Effector memory CD4-positive, alpha-beta T cell (primary cell): ENCODE results near the gene HIP1.
A peak's percentile ranks its signal among the peaks of the same experiment; 100 is the strongest.

Source experiments
- DNase-seq, 3 donors: peaks; one replicate each; pipeline ENCODE4 v3.0.0-alpha.2; 2020
- H3K27ac ChIP-seq: 2 replicates; pipeline ENCODE4 v1.7.0; 2013; ENCODE audit warnings: mild to moderate bottlenecking, low read length, moderate library complexity; ENCODE audit not compliant: insufficient read depth, poor library complexity, severe bottlenecking
- H3K27me3 ChIP-seq: replicated peaks from 2 replicates; pipeline ENCODE4 v1.7.0; 2013; ENCODE audit warnings: mild to moderate bottlenecking, low read length; ENCODE audit not compliant: insufficient read depth, control insufficient read depth, poor library complexity, severe bottlenecking
- H3K36me3 ChIP-seq: 2 replicates; pipeline ENCODE4 v1.7.0; 2013; ENCODE audit warnings: mild to moderate bottlenecking, low read length, moderate library complexity; ENCODE audit not compliant: control insufficient read depth, insufficient read depth
- H3K4me1 ChIP-seq: 2 replicates; pipeline ENCODE4 v1.7.0; 2013; ENCODE audit warnings: low read length, mild to moderate bottlenecking; ENCODE audit not compliant: control insufficient read depth, insufficient read depth, poor library complexity, severe bottlenecking
- H3K4me3 ChIP-seq: 2 replicates; pipeline ENCODE4 v1.7.0; 2013; ENCODE audit warnings: low read length, low read depth, mild to moderate bottlenecking; ENCODE audit not compliant: insufficient read depth, poor library complexity, severe bottlenecking
- H3K9me3 ChIP-seq: 2 replicates; pipeline ENCODE4 v1.7.0; 2013; ENCODE audit warnings: mild to moderate bottlenecking, low read length, moderate library complexity; ENCODE audit not compliant: control insufficient read depth

HIP1 gene

DNA sequence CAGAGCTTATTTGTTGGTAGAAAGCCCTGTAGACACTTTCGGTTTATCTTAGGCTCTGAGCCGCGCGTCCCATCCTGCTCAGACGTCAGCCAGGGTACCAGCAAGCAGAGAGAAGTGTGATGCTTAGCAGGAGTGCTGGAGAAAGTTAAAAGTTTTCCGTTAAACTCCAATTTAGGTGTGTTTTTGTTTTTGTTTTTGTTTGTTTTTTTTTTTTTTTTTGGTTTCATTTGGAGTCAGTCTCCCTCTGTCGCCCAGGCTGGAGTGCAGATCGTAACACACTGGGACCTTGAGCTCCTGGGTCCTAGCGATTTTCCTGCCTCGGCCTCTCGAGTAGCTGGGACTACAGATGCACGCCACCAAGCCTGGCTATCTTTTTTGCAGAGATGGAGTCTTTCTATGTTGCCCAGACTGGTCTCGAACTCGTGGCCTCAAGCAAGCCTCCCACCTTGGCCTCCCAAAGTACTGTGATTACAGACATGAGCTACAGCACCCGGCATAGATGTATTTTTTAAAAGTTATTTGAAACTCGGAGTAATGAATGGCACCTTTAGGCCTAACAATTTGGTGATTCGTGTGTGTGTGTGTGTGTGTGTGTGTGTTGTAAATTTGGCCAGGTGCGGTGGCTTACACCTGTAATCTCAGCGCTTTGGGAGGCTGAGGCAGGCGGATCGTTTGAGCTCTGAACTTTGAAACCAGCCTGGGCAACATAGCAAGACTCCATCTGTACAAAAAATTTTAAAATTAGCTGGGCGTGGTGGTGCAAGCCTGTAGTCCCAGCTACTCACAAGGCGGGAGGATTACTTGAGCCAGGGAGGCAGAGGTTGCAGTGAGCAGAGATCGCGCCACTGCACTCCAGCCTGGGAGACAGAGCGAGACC, 1.3 kb upstream of the HIP1 start:
- Histone ChIP-seq H3K4me1 (peaks cover 10% of the 10 kb centered on the region), H3K4me3 (peak overlapping the region; percentile 99), H3K27me3 (no peaks in the 10 kb centered on the region), H3K9me3 (no peaks in the 10 kb centered on the region), H3K27ac (peak overlapping the region; percentile 84), H3K36me3 (no peaks in the 10 kb centered on the region)
- no peak for DNase-seq

GRCh38 chr7:75738975-75739795, 444 bp upstream of the HIP1 start:
- peak overlapping the region; percentile 84 for H3K27ac ChIP-seq
- H3K9me3 ChIP-seq = no peaks in the 10 kb centered on the region
- peaks cover 10% of the 10 kb centered on the region for H3K4me1 ChIP-seq
- peak overlapping the region; percentile 99 for H3K4me3 ChIP-seq
- peak; percentile 99 to 100 (median 99) for DNase-seq
- H3K36me3 ChIP-seq = no peaks in the 10 kb centered on the region
- H3K27me3 ChIP-seq = no peaks in the 10 kb centered on the region

DNA sequence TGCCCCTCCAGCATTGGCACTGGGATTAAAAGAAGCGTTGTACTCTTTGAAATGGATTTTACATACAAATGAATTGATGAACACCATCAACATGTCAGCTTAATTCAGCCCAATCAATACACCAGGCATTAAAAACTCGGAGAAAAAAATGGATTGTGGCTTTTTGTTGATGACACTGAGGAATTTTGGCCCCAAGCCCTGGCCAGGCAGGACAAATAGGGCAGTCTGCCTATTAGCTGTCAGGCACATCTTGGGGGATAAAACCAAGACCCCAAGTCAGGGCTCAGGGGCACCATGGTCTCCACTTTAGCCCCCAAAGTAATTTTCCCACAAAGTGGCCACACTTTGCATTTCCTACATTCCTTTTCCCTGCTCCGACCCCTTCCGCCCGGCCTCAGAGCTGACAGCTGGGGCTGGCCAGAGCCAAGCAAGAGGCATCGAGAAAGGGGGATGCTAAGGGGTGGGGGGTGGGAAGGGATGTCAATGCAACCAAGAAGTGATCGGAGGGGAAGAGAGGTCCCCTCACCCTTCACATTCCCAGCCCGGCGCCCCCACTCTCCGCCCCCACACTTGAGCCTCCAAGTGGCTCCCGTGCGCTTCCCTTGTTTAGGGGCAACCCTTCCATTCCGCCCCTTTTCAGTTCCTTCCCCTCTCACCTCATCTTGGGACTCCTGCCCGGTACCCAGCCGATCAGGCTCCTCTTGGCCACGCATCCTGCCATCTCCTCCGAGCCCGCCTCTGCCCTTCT, 711 bp downstream of the HIP1 start:
- Histone ChIP-seq H3K4me1 (peaks cover 10% of the 10 kb centered on the region), H3K36me3 (no peaks in the 10 kb centered on the region), H3K9me3 (no peaks in the 10 kb centered on the region), H3K27ac (peak overlapping the region; percentile 76), H3K4me3 (peak overlapping the region; percentile 99), H3K27me3 (no peaks in the 10 kb centered on the region)
- DNase-seq = no peak

DNA sequence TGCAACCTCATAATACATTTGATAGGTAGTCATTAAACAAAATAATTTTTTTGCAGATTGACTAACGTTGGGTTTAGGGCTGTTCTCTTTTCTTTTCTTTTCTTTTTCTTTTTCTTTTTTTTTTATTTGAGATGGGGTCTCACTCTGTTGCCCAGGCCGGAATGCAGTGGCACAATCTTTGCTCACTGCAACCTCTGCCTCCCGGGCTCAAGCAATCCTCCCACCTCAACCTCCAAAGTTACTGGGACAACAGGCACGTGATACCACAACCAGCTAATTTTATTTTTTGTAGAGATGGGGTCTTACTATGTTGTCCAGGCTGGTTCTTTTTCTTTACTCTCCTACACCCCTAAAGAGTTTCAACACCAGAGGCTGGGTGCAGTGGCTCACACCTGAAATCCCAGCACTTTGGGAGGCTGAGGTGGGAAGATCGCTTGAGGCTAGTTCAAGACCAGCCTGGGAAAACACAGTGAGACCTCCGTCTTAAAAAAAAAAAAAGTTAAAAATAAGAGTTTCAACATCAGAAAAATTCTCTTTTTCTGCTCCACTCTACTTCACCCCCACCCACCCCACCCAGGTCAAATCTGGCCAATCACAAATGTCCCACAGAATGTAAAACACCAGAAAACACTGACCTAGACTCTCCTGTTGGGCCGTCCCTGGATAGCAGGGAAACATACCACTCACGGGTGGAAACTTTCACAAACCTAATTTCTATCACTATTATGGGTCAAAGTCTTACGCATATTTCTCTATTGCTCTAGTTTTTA, 3.0 kb downstream of the HIP1 start:
- no peak overlapping the region for H3K4me3 ChIP-seq
- H3K36me3 ChIP-seq = no peaks in the 10 kb centered on the region
- no peaks in the 10 kb centered on the region for H3K27me3 ChIP-seq
- DNase-seq = no peak
- no peak overlapping the region for H3K27ac ChIP-seq
- peaks cover 10% of the 10 kb centered on the region for H3K4me1 ChIP-seq
- H3K9me3 ChIP-seq = no peaks in the 10 kb centered on the region

DNA sequence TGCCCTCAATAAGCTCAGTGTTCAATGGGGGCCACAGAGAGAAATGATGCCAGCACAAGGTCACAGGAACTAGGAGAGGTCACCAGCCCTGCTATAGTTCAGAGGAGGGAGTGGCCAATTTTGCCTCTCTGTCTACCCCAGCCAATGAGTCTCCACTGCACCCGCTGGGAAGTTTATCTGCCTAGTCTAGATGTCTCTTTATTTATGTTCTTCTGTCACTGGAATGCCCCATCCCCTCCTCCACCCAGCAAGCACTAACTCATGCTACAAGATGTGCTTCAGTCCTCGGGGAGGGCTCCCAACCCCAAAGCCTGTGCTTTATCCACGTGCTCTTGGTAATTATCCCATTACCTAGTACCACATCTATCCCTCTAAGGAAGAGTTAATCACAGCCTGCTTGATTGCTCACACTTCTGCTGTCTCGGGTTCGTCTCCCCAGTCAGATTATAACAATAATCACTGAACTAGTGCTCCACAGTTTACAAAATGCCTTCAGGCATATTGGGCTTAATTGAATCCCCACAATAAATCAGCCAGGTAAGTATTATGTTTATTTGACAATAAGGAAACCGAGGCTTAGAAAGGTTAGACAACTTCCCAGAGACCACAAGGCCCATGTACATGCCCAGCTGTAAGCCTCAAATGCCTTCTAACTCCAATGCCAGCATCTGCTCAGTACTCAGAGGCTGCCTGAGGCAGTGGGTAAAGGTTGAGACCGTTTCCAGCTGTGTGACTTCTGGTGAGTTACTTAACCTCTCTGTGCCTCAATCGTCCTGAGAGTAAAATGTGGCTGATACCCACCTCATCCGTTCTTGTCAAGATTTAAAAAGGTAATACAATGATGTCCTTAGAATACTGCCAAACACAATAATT, 3.9 kb downstream of the HIP1 start:
- H3K4me3 ChIP-seq = no peak overlapping the region
- DNase-seq = no peak
- H3K9me3 ChIP-seq = no peaks in the 10 kb centered on the region
- H3K4me1 ChIP-seq = peaks cover 11% of the 10 kb centered on the region
- no peak overlapping the region for H3K27ac ChIP-seq
- no peaks in the 10 kb centered on the region for H3K36me3 ChIP-seq
- H3K27me3 ChIP-seq = no peaks in the 10 kb centered on the region

- Histone ChIP-seq H3K27ac (no peak overlapping the region), H3K36me3 (no peaks in the 10 kb centered on the region), H3K9me3 (no peaks in the 10 kb centered on the region), H3K4me1 (peaks cover 16% of the 10 kb centered on the region), H3K27me3 (no peaks in the 10 kb centered on the region), H3K4me3 (no peak overlapping the region)
- no peak for DNase-seq
Observed at GRCh38 chr7:75732764-75733630, 5.7 kb downstream of the HIP1 start.

GRCh38 chr7:75732016-75732521, 6.7 kb downstream of the HIP1 start:
- peaks cover 17% of the 10 kb centered on the region for H3K4me1 ChIP-seq
- no peaks in the 10 kb centered on the region for H3K36me3 ChIP-seq
- H3K27me3 ChIP-seq = no peaks in the 10 kb centered on the region
- DNase-seq = no peak
- no peak overlapping the region for H3K27ac ChIP-seq
- H3K4me3 ChIP-seq = no peak overlapping the region
- no peaks in the 10 kb centered on the region for H3K9me3 ChIP-seq

DNA sequence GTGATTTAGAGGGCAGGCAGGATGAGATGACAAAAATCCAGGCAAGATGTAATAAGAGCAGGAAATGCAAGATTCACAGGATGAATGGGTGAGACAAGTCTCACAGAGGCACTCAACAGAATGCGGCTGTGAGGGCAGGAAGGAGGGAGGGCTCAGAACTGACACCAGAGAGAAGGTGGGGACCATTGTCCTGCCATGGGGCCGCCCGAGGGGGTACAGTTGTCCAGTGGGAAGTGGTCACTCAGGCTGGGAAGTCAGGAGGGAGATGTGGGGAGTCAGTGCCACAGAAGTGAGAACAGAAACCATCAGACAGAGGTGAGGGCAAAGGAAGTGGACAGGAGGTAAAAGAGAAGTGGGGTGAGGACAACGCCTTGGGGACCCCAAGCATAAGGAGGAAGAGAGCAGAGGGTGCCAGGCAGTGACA, 8.9 kb downstream of the HIP1 start:
- DNase-seq = no peak
- H3K27ac ChIP-seq = no peak overlapping the region
- H3K36me3 ChIP-seq = no peaks in the 10 kb centered on the region
- H3K4me3 ChIP-seq = no peak overlapping the region
- H3K27me3 ChIP-seq = no peaks in the 10 kb centered on the region
- H3K9me3 ChIP-seq = no peaks in the 10 kb centered on the region
- H3K4me1 ChIP-seq = peaks cover 17% of the 10 kb centered on the region
